Ishikawa (cell line): Measurements from ENCODE around the gene PSMA3.

Source experiments
- CEBPB ChIP-seq: IDR thresholded peaks from 2 replicates; pipeline ENCODE4 v1.6.1; 2012
- CREB1 ChIP-seq: IDR thresholded peaks from 2 replicates; pipeline ENCODE4 v1.6.1; 2012; ENCODE audit warnings: low read depth
- EGR1 ChIP-seq: IDR thresholded peaks from 2 replicates; pipeline ENCODE4 v1.6.1; 2012
- EP300 ChIP-seq: IDR thresholded peaks from 2 replicates; pipeline ENCODE4 v1.6.1; 2012; ENCODE audit warnings: borderline replicate concordance
- FOXM1 ChIP-seq: IDR thresholded peaks from 2 replicates; pipeline ENCODE4 v1.6.1; 2012; ENCODE audit warnings: low read depth, borderline replicate concordance
- MAX ChIP-seq: IDR thresholded peaks from 2 replicates; pipeline ENCODE4 v1.6.1; 2012
- NFIC ChIP-seq: IDR thresholded peaks from 2 replicates; pipeline ENCODE4 v1.6.1; 2012
- RAD21 ChIP-seq: IDR thresholded peaks from 2 replicates; pipeline ENCODE4 v1.6.1; 2012; ENCODE audit warnings: low read depth
- REST ChIP-seq: IDR thresholded peaks from 2 replicates; pipeline ENCODE4 v1.6.1; 2012; ENCODE audit warnings: low read depth, mild to moderate bottlenecking
- TAF1 ChIP-seq: IDR thresholded peaks from 2 replicates; pipeline ENCODE4 v1.6.1; 2012; ENCODE audit warnings: low read depth, mild to moderate bottlenecking
- TCF12 ChIP-seq: IDR thresholded peaks from 2 replicates; pipeline ENCODE4 v1.6.1; 2012; ENCODE audit warnings: low read depth
- TEAD4 ChIP-seq: IDR thresholded peaks from 2 replicates; pipeline ENCODE4 v1.6.1; 2012
- USF1 ChIP-seq: IDR thresholded peaks from 2 replicates; pipeline ENCODE4 v1.6.1; 2012
- YY1 ChIP-seq: IDR thresholded peaks from 2 replicates; pipeline ENCODE4 v1.6.1; 2012; ENCODE audit warnings: low read depth
- ZBTB7A ChIP-seq: IDR thresholded peaks from 2 replicates; pipeline ENCODE4 v1.6.1; 2012; ENCODE audit warnings: low read depth

The PSMA3 gene

GRCh38 chr14:58200480-58200841, 44.2 kb upstream of the PSMA3 start:
- TF ChIP-seq EP300 (no peak), REST (no peak), CREB1 (no peak), EGR1 (no peak), TAF1 (no peak)

GRCh38 chr14:58200846-58201245, 43.8 kb upstream of the PSMA3 start:
- TF ChIP-seq REST: no peak
- TF ChIP-seq ZBTB7A: no peak
- no peak for TF ChIP-seq MAX
- no peak for TF ChIP-seq FOXM1
- TF ChIP-seq EGR1: no peak
- TF ChIP-seq TEAD4: no peak
- TF ChIP-seq YY1: no peak
- no peak for TF ChIP-seq TCF12

GRCh38 chr14:58213176-58213575, 31.5 kb upstream of the PSMA3 start:
- TF ChIP-seq NFIC: no peak
- TF ChIP-seq REST: no peak
- no peak for TF ChIP-seq EGR1
- TF ChIP-seq CREB1: no peak
- TF ChIP-seq TCF12: no peak
- TF ChIP-seq TEAD4: no peak
- no peak for TF ChIP-seq EP300
- TF ChIP-seq TAF1: no peak
- no peak for TF ChIP-seq CEBPB
- no peak for TF ChIP-seq ZBTB7A

GRCh38 chr14:58215191-58215914, 29.3 kb upstream of the PSMA3 start:
- TF ChIP-seq REST (no peak), NFIC (no peak), CEBPB (no peak), RAD21 (no peak), EGR1 (no peak), TEAD4 (no peak), CREB1 (no peak), USF1 (no peak), MAX (no peak)
